NB4 (cell line): ENCODE measurements around the gene NTSR1.

ENCODE experiments used
- DNase-seq: peaks from one replicate; pipeline ENCODE4 v3.0.0; 2010; ENCODE audit warnings: low read depth
- H3K4me3 ChIP-seq: one replicate; pipeline ENCODE4 v1.5.1; 2011; ENCODE audit warnings: mild to moderate bottlenecking, low read depth, low read length, moderate library complexity
- CTCF ChIP-seq: IDR thresholded peaks from one replicate; pipeline ENCODE4 v1.5.1; 2012; ENCODE audit warnings: low read depth, low read length
- MAX ChIP-seq: IDR thresholded peaks from 2 replicates; pipeline ENCODE4 v1.6.1; 2011; ENCODE audit warnings: low read depth, low read length
- MYC ChIP-seq: IDR thresholded peaks from 2 replicates; pipeline ENCODE4 v1.6.1; 2011; ENCODE audit warnings: low read depth, low read length
- POLR2A ChIP-seq: IDR thresholded peaks from 2 replicates; pipeline ENCODE4 v1.6.1; 2011; ENCODE audit warnings: mild to moderate bottlenecking; ENCODE audit not compliant: insufficient read length; ENCODE audit errors: extremely low read depth

The NTSR1 gene

GRCh38 chr20:62705627-62706026 is 3.0 kb upstream of the NTSR1 start:
- no peak for DNase-seq
- no peak overlapping the region for H3K4me3 ChIP-seq
- TF ChIP-seq POLR2A (no peak), CTCF (no peak), MYC (no peak), MAX (no peak)

DNA sequence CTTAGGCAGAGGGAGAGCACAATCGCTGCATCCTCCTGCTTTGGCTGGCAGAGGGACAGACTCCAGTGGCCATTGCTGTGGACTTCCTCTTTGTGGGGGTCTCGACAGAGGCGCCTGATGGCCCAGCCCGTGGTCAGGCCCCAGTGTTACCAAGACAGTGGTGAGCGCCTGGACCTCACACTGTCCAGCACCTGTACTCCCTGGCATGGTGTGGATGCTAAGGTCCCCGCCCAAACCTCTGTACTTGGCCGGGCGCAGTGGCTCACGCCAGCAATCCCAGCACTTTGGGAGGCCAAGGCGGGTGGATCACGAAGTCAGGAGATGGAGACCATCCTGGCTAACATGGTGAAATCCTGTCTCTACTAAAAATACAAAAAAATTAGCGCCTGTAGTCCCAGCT is 2.3 kb upstream of the NTSR1 start:
- no peak for TF ChIP-seq CTCF
- TF ChIP-seq MYC, result no peak
- no peak for TF ChIP-seq MAX
- no peak for TF ChIP-seq POLR2A
- H3K4me3 ChIP-seq, result no peak overlapping the region
- no peak for DNase-seq

GRCh38 chr20:62706857-62707256 is 1.8 kb upstream of the NTSR1 start:
- no peak for DNase-seq
- TF ChIP-seq CTCF (no peak), MYC (no peak), POLR2A (no peak), MAX (no peak)
- no peak overlapping the region for H3K4me3 ChIP-seq

DNA sequence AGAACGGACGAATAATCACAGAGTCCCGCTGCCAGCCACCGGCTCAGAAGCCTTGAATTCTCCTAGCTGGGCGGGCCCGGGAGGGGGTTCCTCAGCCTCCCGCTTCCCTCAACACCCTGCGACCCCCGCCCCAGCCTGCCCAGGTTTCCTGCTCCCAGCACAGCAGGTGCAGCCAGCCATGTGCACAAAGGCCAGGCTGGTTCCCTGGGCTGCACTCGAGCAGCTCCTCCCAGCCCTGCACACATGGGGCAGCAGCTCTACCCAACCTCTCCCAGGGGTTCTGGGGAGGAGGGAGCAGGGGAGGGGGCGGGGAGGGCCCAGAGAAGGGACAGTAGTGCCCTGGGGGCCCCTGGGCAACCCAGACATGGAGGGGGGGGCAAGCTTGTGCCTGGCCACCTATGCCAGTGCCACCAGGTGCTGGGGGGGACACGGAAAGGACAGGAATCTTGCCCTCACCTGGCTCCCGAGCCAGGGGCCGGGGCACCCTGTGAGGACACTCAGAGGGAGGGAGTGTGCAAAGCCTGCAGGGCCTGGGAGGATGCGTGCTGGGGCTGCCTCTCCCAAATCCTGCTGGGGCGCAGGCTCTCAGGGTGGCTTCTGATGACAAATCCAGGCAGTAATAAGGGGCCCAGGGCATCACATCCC is 1.2 kb upstream of the NTSR1 start:
- no peak overlapping the region for H3K4me3 ChIP-seq
- peak; percentile 49 for DNase-seq
- TF ChIP-seq MAX (0 out of 2 replicates have a peak, but pooled peaks have one; percentile 17), MYC (no peak)

GRCh38 chr20:62707921-62708521 is 615 bp upstream of the NTSR1 start:
- H3K4me3 ChIP-seq, result peak overlapping the region; percentile 34
- DNase-seq, result peak; percentile 79

GRCh38 chr20:62709537-62709905 is 885 bp downstream of the NTSR1 start:
- DNase-seq, result no peak
- peak overlapping the region; percentile 36 for H3K4me3 ChIP-seq
- TF ChIP-seq MAX (no peak), POLR2A (no peak), CTCF (no peak), MYC (no peak)

More at GRCh38 chr20:62707921-62708521, 615 bp upstream of the NTSR1 start:
- peak; percentile 42 for TF ChIP-seq CTCF
- no peak for TF ChIP-seq MYC
